ENCODE results near the gene CACUL1. TPM values are rescaled to one million over a fixed set of nuclear protein-coding genes. Genes with fewer than 3 reads are reported as not detected.

Gene CACUL1
- total and polyA plus RNA-seq, 4 donors: 3.9 to 15.8 (median 13.1) TPM

DNA sequence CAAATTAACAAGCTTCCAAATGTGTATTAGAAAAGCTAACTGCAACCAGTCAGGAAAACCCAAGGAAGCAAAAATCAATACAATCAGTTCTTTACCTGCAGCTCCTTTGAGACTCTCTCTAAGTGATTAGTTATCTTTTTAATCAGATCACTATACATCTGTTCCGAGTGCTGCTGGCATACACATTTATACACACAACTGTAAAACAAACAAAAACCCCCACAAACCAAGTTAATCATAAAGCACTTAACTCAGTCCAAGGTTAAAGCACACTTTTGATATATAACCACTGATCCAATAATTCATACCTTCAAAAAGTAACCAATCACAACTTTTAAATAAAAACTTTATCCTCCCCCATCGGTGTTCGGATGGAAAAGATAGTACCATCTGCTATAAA is 25.6 kb downstream of the CACUL1 start:
- Histone ChIP-seq H3K27me3 (ENCODE audit: control insufficient read depth in 4 of 4, insufficient read depth in 4 of 4, low read length in 3 of 4) (no peaks in the 10 kb centered on the region), H3K27ac (ENCODE audit: low read depth in 1 of 2, low read length in 2 of 2) (peak overlapping the region; percentile 28 to 48), H3K4me3 (ENCODE audit: low read depth in 1 of 3, low read length in 3 of 3) (no peak overlapping the region), H3K9ac (ENCODE audit: low read depth in 1 of 2, low read length in 2 of 2) (peak overlapping the region; percentile 25 to 29), H3K36me3 (ENCODE audit: control insufficient read depth in 4 of 4, insufficient read depth in 3 of 4, low read depth in 1 of 4, low read length in 3 of 4) (no peaks in the 10 kb centered on the region), H3K9me3 (ENCODE audit: control insufficient read depth in 4 of 4, low read length in 3 of 4) (no peaks in the 10 kb centered on the region), H3K4me1 (ENCODE audit: control insufficient read depth in 4 of 4, insufficient read depth in 4 of 4, low read length in 3 of 4) (peaks cover 6 to 21% (median 14%) of the 10 kb centered on the region in 4 donors)
- no peak for TF ChIP-seq GABPA (IDR thresholded peaks at IDR 0.05 in 1 of 2, conservative IDR thresholded peaks at IDR 0.05 in 1 of 2)
- TF ChIP-seq, protein P1, sequence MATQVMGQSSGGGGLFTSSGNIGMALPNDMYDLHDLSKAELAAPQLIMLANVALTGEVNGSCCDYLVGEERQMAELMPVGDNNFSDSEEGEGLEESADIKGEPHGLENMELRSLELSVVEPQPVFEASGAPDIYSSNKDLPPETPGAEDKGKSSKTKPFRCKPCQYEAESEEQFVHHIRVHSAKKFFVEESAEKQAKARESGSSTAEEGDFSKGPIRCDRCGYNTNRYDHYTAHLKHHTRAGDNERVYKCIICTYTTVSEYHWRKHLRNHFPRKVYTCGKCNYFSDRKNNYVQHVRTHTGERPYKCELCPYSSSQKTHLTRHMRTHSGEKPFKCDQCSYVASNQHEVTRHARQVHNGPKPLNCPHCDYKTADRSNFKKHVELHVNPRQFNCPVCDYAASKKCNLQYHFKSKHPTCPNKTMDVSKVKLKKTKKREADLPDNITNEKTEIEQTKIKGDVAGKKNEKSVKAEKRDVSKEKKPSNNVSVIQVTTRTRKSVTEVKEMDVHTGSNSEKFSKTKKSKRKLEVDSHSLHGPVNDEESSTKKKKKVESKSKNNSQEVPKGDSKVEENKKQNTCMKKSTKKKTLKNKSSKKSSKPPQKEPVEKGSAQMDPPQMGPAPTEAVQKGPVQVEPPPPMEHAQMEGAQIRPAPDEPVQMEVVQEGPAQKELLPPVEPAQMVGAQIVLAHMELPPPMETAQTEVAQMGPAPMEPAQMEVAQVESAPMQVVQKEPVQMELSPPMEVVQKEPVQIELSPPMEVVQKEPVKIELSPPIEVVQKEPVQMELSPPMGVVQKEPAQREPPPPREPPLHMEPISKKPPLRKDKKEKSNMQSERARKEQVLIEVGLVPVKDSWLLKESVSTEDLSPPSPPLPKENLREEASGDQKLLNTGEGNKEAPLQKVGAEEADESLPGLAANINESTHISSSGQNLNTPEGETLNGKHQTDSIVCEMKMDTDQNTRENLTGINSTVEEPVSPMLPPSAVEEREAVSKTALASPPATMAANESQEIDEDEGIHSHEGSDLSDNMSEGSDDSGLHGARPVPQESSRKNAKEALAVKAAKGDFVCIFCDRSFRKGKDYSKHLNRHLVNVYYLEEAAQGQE (IDR thresholded peaks at IDR 0.05): no peak
- TF ChIP-seq YY1 (IDR thresholded peaks at IDR 0.05): no peak
- no peak for TF ChIP-seq FOXA2 (IDR thresholded peaks at IDR 0.05)
- TF ChIP-seq TAF1 (conservative IDR thresholded peaks at IDR 0.05): no peak
- TF ChIP-seq, protein P2, sequence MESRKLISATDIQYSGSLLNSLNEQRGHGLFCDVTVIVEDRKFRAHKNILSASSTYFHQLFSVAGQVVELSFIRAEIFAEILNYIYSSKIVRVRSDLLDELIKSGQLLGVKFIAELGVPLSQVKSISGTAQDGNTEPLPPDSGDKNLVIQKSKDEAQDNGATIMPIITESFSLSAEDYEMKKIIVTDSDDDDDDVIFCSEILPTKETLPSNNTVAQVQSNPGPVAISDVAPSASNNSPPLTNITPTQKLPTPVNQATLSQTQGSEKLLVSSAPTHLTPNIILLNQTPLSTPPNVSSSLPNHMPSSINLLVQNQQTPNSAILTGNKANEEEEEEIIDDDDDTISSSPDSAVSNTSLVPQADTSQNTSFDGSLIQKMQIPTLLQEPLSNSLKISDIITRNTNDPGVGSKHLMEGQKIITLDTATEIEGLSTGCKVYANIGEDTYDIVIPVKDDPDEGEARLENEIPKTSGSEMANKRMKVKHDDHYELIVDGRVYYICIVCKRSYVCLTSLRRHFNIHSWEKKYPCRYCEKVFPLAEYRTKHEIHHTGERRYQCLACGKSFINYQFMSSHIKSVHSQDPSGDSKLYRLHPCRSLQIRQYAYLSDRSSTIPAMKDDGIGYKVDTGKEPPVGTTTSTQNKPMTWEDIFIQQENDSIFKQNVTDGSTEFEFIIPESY (IDR thresholded peaks at IDR 0.05): no peak
- TF ChIP-seq, protein P3, sequence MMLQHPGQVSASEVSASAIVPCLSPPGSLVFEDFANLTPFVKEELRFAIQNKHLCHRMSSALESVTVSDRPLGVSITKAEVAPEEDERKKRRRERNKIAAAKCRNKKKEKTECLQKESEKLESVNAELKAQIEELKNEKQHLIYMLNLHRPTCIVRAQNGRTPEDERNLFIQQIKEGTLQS (IDR thresholded peaks at IDR 0.05): no peak
- TF ChIP-seq JUND (IDR thresholded peaks at IDR 0.05): no peak
- TF ChIP-seq FOXA1 (IDR thresholded peaks at IDR 0.05): no peak
- TF ChIP-seq, protein P4, sequence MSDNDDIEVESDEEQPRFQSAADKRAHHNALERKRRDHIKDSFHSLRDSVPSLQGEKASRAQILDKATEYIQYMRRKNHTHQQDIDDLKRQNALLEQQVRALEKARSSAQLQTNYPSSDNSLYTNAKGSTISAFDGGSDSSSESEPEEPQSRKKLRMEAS (IDR thresholded peaks at IDR 0.05): no peak
- whole genome bisulfite sequencing: 55% methylated on average over 3 of the region's 3 CpGs
- no peak for DNase-seq (ENCODE audit: low spot score)

DNA sequence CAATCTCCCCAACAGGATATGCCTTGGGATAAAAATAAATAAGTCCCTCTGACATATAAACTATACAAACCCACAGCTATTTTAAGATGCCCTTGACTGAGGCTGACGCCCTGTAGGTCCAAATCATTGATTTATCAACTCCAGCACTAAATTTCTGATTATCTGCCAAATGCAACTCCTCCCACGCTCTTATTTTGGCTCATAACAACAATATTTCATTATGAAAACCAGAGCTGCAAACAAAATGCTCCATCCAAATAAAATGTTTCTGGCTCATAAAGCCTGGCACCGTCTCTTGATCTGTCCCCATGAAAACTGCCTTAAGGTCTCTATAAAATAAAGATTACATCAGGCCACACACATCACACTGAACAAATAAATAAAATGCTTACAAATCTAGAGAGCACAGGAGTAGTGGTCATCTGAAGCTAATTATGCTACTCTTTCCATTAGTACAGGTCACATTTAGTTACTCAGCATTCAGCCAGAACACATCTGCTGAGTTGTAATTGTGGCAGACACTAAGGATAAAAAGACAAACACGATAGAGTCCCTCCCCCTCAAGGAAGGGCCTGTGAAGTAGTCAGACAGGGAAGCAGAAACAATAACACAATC is 28.8 kb downstream of the CACUL1 start:
- no peaks in the 10 kb centered on the region for H3K9me3 ChIP-seq (ENCODE audit: control insufficient read depth in 4 of 4, low read length in 3 of 4)
- H3K9ac ChIP-seq (ENCODE audit: low read depth in 1 of 2, low read length in 2 of 2): no peak overlapping the region
- no peak overlapping the region for H3K4me3 ChIP-seq (ENCODE audit: low read depth in 1 of 3, low read length in 3 of 3)
- WGBS: 48% methylated on average over 4 of the region's 4 CpGs
- no peaks in the 10 kb centered on the region for H3K27me3 ChIP-seq (ENCODE audit: control insufficient read depth in 4 of 4, insufficient read depth in 4 of 4, low read length in 3 of 4)
- H3K4me1 ChIP-seq (ENCODE audit: control insufficient read depth in 4 of 4, insufficient read depth in 4 of 4, low read length in 3 of 4): peaks cover 2 to 11% (median 8%) of the 10 kb centered on the region in 4 donors
- H3K36me3 ChIP-seq (ENCODE audit: control insufficient read depth in 4 of 4, insufficient read depth in 3 of 4, low read depth in 1 of 4, low read length in 3 of 4): no peaks in the 10 kb centered on the region
- TF ChIP-seq EGR1 (IDR thresholded peaks at IDR 0.05; ENCODE audit: low read depth in 2 of 2) (no peak), NR2F2 (IDR thresholded peaks at IDR 0.05) (no peak), TAF1 (conservative IDR thresholded peaks at IDR 0.05) (no peak), RXRA (IDR thresholded peaks at IDR 0.05) (no peak), FOXA1 (IDR thresholded peaks at IDR 0.05) (no peak), FOXA2 (IDR thresholded peaks at IDR 0.05) (no peak), YY1 (IDR thresholded peaks at IDR 0.05) (no peak), HNF4G (IDR thresholded peaks at IDR 0.05) (no peak), HNF4A (conservative IDR thresholded peaks at IDR 0.05) (no peak), SP1 (IDR thresholded peaks at IDR 0.05) (no peak), RAD21 (IDR thresholded peaks at IDR 0.05) (no peak), JUND (IDR thresholded peaks at IDR 0.05) (no peak)
- TF ChIP-seq, protein P3 (IDR thresholded peaks at IDR 0.05): no peak
- TF ChIP-seq, protein P2 (IDR thresholded peaks at IDR 0.05): no peak
- TF ChIP-seq, protein P1 (IDR thresholded peaks at IDR 0.05): no peak
- DNase-seq (ENCODE audit: low spot score): no peak
- no peak overlapping the region for H3K27ac ChIP-seq (ENCODE audit: low read depth in 1 of 2, low read length in 2 of 2)

Data from liver (tissue), 9 donors.